Kidney (tissue), 14 donors: ENCODE results near the gene VPS35L. TPM values are rescaled to one million over a fixed set of nuclear protein-coding genes. Genes with fewer than 3 reads are reported as not detected.

ENCODE experiments used
- DNase-seq, 5 donors: peaks; one replicate each; pipeline ENCODE4 v3.0.0-alpha.2; 2013 to 2020
- FAIRE-seq: peaks from 2 replicates; lab custom pipeline; 2012; peaks lifted over from hg19 to GRCh38; lab: Jason Lieb, UNC
- H3K27ac ChIP-seq, 2 donors: one replicate each; pipeline ENCODE4 v1.7.0; 2013; ENCODE audit warnings: low read depth in 2 of 2, low read length in 2 of 2, inconsistent platforms in 1 of 2
- H3K27me3 ChIP-seq: one replicate; pipeline ENCODE4 v1.7.1; 2013; ENCODE audit warnings: low read length, inconsistent platforms; ENCODE audit not compliant: control insufficient read depth, insufficient read depth
- H3K36me3 ChIP-seq, 3 donors: one replicate each; pipeline versions ENCODE4 v1.7.0 to v1.7.1; 2013; ENCODE audit warnings: low read length in 3 of 3, control low read depth in 1 of 3, inconsistent platforms in 1 of 3; ENCODE audit not compliant: insufficient read depth in 3 of 3, control insufficient read depth in 2 of 3
- H3K4me1 ChIP-seq, 3 donors: one replicate each; pipeline versions ENCODE4 v1.7.0 to v1.7.1; 2013; ENCODE audit warnings: low read length in 3 of 3, inconsistent platforms in 1 of 3, low read depth in 1 of 3; ENCODE audit not compliant: control insufficient read depth in 2 of 3, insufficient read depth in 2 of 3
- H3K4me3 ChIP-seq, 3 donors: one replicate each; pipeline versions ENCODE4 v1.7.0 to v1.8.1; 2013; ENCODE audit warnings: low read length in 3 of 3, control low read depth in 1 of 3, inconsistent platforms in 1 of 3
- H3K9ac ChIP-seq, 3 donors: one replicate each; pipeline versions ENCODE4 v1.7.0 to v1.7.1; 2013; ENCODE audit warnings: low read length in 3 of 3, control low read depth in 1 of 3, inconsistent platforms in 1 of 3
- H3K9me3 ChIP-seq, 3 donors: one replicate each; pipeline versions ENCODE4 v1.7.0 to v1.7.1; 2013; ENCODE audit warnings: low read length in 3 of 3, control low read depth in 1 of 3, inconsistent platforms in 1 of 3; ENCODE audit not compliant: control insufficient read depth in 2 of 3, insufficient read depth in 1 of 3
- intact Hi-C: fragments of 100-400 bp; cut with DNase I; formaldehyde crosslinking; loops from one replicate; pipeline ENCODE4 v1.11.1; 2022
- polyA plus RNA-seq: library from polyadenylated mRNA; stranded (reverse); fragments of 350-450 nt; fragmentation: Illumina TruSeq; extraction: RNeasy Lipid Tissue Mini Kit (QIAGEN cat#74804); gene quantifications from one replicate; pipeline ENCODE4 v1.2.3, GENCODE V29; 2014; ENCODE audit warnings: low read depth, low replicate concordance; ENCODE audit not compliant: insufficient read depth
- total RNA-seq: library from RNA; stranded (reverse); fragmentation: NEBNext Ultra II Directional; extraction: Animal tissue kit (Norgen Biotek cat#: 25700); gene quantifications from one replicate; pipeline ENCODE4 v1.2.1, GENCODE V29; 2021
- TF ChIP-seq, protein P1 (sequence below): IDR thresholded peaks from 3 replicates; pipeline ENCODE4 v1.5.1; 2012; ENCODE audit warnings: mild to moderate bottlenecking, moderate library complexity, borderline replicate concordance; ENCODE audit not compliant: insufficient read depth; ENCODE audit errors: extremely low read depth
- donor health status: control.
- donor health status: control.
- donor health status: control.
- donor health status: control.
- donor health status: control.
- donor health status: DM: yes; HTN: yes; CAD: no.
- donor health status: Normal renal cell carcinoma (clear cell type).

The VPS35L gene
- total and polyA plus RNA-seq, 2 donors from 2014 or later, result 42.4 to 63.5 TPM

DNA sequence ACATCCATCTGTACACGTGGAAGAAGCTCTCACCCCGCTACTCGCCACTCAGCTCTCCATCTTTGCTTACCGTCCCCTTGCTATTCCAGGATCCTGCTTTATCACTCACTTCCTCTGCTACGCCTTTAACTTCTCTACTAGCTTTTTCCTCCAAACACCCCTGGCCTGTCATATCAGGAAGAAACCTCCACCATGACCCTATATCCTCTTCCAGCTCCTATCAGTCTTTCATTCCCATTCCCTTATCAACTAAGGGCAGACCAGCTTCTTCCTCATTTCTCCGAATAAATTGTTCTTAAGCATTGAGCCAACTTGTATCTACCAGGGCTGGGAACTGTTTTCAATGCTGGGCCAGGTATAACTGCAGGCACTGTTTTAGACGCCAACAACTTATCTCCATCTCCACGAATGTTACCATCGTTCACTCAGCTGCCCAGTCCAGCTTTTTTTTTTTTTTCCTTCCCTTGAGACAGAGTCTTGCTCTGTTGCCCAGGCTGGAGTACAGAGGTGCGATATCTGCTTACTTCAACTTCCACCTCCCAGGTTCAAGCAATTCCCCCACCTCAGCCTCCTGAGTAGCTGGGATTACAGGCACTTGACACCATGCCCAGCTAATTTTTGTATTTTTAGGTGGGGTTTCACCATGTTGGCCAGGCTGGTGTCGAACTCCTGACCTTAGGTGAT is 166.9 kb downstream of the VPS35L start:
- no peak overlapping the region for H3K9ac ChIP-seq
- no peaks in the 10 kb centered on the region for H3K27me3 ChIP-seq
- no peak for DNase-seq
- H3K4me3 ChIP-seq, result no peak overlapping the region
- TF ChIP-seq, protein P1, sequence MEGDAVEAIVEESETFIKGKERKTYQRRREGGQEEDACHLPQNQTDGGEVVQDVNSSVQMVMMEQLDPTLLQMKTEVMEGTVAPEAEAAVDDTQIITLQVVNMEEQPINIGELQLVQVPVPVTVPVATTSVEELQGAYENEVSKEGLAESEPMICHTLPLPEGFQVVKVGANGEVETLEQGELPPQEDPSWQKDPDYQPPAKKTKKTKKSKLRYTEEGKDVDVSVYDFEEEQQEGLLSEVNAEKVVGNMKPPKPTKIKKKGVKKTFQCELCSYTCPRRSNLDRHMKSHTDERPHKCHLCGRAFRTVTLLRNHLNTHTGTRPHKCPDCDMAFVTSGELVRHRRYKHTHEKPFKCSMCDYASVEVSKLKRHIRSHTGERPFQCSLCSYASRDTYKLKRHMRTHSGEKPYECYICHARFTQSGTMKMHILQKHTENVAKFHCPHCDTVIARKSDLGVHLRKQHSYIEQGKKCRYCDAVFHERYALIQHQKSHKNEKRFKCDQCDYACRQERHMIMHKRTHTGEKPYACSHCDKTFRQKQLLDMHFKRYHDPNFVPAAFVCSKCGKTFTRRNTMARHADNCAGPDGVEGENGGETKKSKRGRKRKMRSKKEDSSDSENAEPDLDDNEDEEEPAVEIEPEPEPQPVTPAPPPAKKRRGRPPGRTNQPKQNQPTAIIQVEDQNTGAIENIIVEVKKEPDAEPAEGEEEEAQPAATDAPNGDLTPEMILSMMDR, result no peak
- no peak overlapping the region for H3K27ac ChIP-seq
- peaks cover 0 to 4% (median 0%) of the 10 kb centered on the region in 3 donors for H3K4me1 ChIP-seq
- no peaks in the 10 kb centered on the region for H3K36me3 ChIP-seq
- FAIRE-seq, result no peak
- intact Hi-C loops, result no loop called here
- H3K9me3 ChIP-seq, result no peaks in the 10 kb centered on the region

DNA sequence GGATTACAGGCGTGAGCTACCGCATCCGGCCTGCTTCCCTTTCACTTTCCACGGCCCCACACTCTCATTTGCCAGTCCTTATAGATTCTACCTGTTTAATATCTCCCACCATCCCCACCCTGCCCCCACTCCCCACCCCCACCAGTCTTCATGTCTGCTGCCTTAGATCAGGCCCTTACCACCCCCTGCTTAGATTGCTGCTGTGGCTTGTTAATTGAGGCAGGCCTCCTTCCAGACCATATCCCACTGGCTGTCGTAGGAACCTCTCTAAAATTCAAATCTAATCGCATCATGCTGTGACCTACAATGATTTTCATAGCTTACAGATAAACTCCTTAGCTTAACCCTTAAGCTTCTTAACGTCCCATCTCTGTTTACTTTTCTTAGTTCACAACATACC is 167.5 kb downstream of the VPS35L start:
- DNase-seq, result no peak
- TF ChIP-seq, protein P1, result no peak
- no peak overlapping the region for H3K4me3 ChIP-seq
- peaks cover 0 to 4% (median 0%) of the 10 kb centered on the region in 3 donors for H3K4me1 ChIP-seq
- no peaks in the 10 kb centered on the region for H3K9me3 ChIP-seq
- H3K27ac ChIP-seq, result no peak overlapping the region
- no peak for FAIRE-seq
- no peaks in the 10 kb centered on the region for H3K36me3 ChIP-seq
- H3K27me3 ChIP-seq, result no peaks in the 10 kb centered on the region
- no peak overlapping the region for H3K9ac ChIP-seq
- intact Hi-C loops, result no loop called here

DNA sequence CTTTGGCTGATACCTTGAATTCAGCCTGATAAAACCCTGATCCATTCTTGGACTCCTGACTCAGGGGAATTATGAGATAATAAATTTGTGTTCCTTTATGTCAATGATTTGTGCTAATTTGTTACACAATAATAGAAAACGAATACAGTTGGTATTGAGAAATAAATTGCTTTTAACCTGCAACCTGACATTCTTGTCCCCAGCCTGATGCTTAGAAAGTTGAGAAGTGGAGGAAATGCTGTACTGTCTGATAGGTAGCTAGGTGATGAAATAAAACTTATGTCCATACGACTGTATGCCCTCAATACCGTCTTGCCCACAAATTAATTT is 173.1 kb downstream of the VPS35L start:
- no peak overlapping the region for H3K4me3 ChIP-seq
- FAIRE-seq (no peak), DNase-seq (no peak)
- no peak overlapping the region for H3K27ac ChIP-seq
- H3K9me3 ChIP-seq, result no peaks in the 10 kb centered on the region
- TF ChIP-seq, protein P1, result no peak
- H3K4me1 ChIP-seq, result no peaks in the 10 kb centered on the region
- no peak overlapping the region for H3K9ac ChIP-seq
- H3K36me3 ChIP-seq, result peaks cover 0 to under 1% (median 0%) of the 10 kb centered on the region in 3 donors
- H3K27me3 ChIP-seq, result no peaks in the 10 kb centered on the region
- intact Hi-C loops, result no loop called here

DNA sequence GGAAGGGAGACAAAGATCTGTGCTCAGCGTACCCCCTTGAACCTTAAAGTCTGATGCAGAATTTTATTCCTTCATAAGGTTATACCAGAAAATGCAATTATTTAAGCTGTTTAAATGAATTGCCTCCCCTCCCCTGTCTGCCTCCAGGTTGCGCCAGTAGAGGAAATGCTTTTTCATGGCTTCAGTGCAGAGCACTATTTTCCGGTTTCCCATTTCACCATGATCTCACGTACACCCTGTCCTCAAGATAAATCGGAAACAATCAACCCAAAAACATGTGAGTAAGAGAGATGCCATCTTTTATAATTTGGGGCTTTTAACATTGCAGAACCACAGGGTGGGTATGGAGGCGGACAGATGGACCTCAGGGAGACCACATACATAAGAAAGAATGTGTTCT is 178.0 kb downstream of the VPS35L start:
- Histone ChIP-seq H3K9me3 (no peaks in the 10 kb centered on the region), H3K36me3 (peaks cover 0 to 9% (median 2%) of the 10 kb centered on the region in 3 donors), H3K9ac (no peak overlapping the region), H3K27ac (no peak overlapping the region), H3K4me3 (no peak overlapping the region), H3K4me1 (peaks cover 0 to 2% (median 0%) of the 10 kb centered on the region in 3 donors), H3K27me3 (no peaks in the 10 kb centered on the region)
- TF ChIP-seq, protein P1, result no peak
- DNase-seq, result no peak
- intact Hi-C loops, result no loop called here
- no peak for FAIRE-seq
